Hindlimb muscle (tissue), 1 donor: ENCODE data around the gene EIF2S2. TPM values are rescaled to one million over a fixed set of nuclear protein-coding genes. Genes with fewer than 3 reads are reported as not detected.
A peak's percentile ranks its signal among the peaks of the same experiment; 100 is the strongest.

ENCODE experiments used
- DNase-seq: peaks from one replicate; pipeline ENCODE4 v3.0.0-alpha.2; 2013
- polyA plus RNA-seq: library from polyadenylated mRNA; unstranded; fragments of 120-200 nt; gene quantifications from one replicate; pipeline ENCODE4 v1.2.1, GENCODE V29; 2013; ENCODE audit not compliant: insufficient read length

The EIF2S2 gene
- polyA plus RNA-seq, 1 donor, result 41.2 TPM

GRCh38 chr20:34120213-34120612, 8.2 kb upstream of the EIF2S2 start:
- DNase-seq, result no peak

GRCh38 chr20:34115232-34115631, 3.2 kb upstream of the EIF2S2 start:
- no peak for DNase-seq

DNA sequence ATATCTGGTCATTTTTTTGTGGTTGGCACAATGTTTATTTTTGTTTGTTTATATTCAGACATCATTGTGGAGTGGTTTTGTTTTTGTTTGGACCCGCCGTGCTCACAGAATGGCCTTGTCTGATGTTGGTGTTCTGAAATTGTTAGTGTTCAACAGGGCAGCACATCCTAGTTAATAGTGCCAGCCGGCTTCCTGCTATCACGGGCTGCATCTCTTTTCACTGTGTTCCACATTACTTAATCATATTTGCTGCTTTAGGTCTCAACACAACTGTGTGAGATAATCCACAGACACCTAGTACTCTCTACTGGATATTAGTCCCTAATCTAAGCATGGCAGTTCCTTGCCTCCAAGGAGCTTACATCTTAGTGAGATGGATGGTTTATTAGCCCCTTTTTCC, 2.8 kb upstream of the EIF2S2 start:
- DNase-seq, result no peak

- DNase-seq, result peak; percentile 40
Measured at GRCh38 chr20:34112600-34113101, 608 bp upstream of the EIF2S2 start.

DNA sequence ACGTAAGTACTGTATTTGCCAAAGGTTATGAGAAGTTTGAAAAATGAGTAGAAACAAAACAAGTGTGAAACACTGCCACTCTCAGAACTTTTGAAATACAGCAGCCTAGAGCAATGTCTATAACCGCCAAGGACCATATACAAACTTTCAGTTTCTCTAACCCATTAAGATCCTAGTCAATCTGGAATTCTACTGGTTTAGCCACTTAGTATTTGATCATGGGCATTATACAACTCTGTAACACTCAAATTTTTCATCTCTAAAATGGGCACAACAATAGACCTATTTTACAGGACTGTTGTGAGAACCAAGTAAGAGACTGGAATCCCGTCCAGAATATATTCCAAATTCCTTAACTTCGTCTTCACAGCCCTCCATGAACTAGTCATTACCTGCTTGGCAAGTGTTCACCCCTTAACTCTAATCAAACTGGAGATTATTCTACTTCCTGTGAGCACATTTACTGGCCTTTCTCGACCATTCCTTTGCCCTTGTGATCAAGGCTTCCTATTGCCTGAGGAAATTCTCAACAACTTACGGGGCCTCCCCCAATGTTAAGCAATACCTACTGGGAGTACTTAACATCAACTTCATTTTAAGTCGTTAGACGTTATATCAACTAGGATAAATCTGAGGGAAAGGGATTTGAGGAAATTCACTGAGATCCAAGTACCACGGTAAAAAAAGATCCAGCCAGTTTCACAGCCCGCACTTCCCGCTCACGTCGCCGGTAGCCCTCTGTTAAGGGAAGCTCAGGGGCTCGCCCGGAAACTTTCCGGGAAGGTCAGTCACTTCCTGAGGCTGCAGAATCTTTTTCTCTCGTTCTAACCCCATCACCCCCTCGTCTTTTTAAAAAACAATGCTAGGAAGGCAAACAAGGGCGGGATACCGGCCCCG, 1.1 kb downstream of the EIF2S2 start:
- DNase-seq, result peak; percentile 24

DNA sequence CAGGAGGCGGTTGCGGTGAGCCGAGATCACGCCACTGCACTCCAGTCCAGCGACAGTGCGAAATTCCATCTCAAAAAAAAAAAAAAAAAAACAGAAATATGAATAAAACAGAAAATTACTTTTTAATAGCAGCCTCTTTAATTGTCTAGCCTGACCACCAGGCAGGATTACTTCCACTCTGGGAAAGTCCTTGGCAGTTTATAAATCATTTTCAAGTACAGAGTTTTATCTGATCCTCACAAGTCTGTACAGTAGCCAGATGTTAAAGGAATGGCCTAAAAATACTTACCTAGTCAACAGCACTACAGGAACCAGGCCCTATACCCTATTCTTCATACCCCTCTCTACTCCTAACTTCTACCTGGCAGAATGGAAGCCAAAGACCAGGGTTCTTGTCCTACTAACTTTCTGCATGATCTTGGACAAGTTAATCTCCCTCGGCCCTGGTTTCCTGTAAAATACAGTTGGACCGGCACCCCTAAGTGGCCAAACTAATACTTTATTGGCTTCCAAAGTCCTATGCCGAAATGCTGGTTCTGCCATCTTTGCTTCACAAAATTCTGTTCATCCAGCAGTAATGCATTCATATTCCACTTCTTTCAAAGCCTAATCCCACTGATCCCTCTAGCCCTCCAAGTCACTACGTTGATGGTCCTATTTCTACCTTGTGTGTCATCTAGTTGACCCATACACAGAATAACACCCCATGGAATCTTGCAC, 1.9 kb downstream of the EIF2S2 start:
- DNase-seq, result no peak

GRCh38 chr20:34109442-34109841, 2.6 kb downstream of the EIF2S2 start:
- no peak for DNase-seq

GRCh38 chr20:34108616-34109174, 3.3 kb downstream of the EIF2S2 start:
- no peak for DNase-seq

DNA sequence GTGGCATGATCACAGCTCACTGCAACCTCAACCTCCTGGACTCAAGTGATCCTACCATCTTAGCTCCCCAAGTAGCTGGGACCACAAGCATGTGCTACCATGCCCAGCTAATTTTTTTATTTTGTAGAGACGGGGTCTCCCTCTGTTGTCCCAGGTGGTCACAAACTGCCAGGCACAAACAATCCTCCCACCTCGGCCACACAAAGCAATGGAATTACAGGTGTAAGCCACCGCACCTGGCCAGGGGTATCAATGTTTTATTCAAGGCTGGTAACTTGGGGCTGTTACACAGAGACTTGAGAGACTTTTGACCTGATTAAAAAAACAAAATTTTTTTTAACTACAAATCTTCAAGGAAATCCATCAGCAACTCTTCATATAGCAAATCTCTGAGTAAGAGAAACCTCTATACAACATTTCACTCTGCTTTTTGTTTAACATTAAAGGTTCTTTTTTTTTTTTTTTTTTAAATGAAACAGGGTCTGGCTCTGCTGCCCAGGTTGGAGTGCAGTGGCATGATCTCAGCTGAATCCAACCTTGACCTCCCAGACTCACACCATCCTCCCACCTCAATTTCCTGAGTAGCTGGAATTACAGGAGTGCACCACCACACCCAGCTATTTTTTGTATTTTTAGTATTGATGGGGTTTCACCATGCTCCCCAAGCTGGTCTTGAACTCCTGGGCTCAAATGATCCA, 5.9 kb downstream of the EIF2S2 start:
- no peak for DNase-seq

DNA sequence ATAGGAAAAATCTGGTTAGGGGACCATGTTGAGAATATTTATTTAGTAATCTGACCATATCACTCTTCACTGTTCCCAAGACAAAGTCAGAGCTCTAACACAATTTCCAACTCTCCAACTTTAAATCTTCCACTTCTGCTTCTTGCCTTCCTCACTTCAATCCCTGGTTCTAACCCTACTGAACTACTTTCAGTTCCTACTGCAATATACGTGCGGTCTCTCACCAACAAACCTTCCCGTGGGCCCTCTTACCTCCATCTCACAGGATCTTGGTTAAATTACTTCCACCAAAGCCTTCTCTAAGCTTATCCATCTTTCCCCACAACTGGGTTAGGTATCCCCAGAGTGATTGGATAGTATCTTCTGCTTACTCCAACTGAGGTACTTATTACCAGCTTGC, 8.0 kb downstream of the EIF2S2 start:
- no peak for DNase-seq

- no peak for DNase-seq
Measured at GRCh38 chr20:34102342-34102741, 9.7 kb downstream of the EIF2S2 start.

DNA sequence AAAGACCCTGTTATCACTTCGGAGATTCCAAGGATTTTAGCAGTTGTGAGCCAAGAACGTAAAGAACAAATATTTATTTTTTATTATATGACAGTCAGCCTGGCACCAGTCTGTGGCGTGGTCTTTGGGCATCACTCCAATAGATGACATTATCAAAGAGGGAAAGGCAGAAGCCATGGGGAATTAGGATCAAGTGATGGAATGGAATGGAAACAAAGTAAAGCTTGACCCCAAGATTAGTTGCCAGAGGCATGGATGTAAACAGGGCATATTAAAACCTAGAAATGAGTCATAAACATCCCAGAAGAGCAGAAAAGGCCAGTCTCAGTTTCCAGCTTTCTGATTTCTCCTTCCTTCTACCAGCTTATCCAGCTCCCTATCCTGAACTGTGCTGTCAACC, 11.5 kb downstream of the EIF2S2 start:
- no peak for DNase-seq

GRCh38 chr20:34099675-34100074, 12.4 kb downstream of the EIF2S2 start:
- DNase-seq, result no peak

- no peak for DNase-seq
Measured at GRCh38 chr20:34098570-34098969, 13.5 kb downstream of the EIF2S2 start.

- no peak for DNase-seq
Measured at GRCh38 chr20:34096699-34097444, 15.2 kb downstream of the EIF2S2 start.

DNA sequence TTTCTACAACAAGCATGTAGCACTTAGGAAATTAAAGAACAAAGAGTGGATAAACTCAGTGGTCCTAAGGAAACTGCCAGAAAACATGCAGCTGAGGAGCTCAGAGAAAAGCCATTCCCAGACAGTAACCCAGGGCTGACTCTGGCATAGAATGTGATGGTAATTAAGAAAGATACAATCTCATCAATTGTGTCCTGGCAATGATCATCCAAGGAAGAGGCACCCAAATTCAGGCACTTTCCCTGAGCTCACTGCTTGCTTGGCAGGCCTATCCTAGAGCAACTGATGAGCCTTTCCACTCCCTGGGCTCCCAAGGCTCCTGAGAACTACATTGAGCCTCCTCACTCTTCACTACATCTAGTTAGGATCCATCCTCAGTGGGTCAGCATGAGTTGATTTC, 16.2 kb downstream of the EIF2S2 start:
- DNase-seq, result no peak

- no peak for DNase-seq
Measured at GRCh38 chr20:34093895-34094294, 18.1 kb downstream of the EIF2S2 start.

DNA sequence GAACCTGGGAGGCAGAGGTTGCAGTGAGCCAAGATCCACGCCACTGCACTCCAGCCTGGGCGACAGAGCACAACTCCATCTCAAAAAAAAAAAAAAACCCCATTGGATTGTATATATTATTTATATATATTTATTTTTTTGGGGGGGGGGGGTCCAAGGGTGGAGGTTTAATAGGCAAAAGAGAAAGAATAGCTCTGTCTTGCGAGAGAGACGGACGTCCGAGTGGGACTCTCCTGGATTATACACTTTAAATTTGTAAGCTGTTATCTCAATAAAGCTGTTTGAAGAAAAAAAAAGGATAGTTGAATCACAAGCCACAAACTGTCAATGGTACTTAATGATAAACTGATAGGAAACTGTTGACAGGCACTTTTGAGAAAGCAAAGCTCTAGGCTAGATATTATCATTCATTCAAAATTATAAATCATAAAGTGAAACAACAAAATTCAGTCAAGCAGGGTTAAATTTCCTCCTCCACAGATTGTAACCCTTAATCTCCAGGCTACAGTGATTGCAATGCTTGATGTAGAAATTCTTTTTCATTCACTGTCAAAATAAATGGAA, 20.3 kb downstream of the EIF2S2 start:
- no peak for DNase-seq

GRCh38 chr20:34090645-34091044, 21.4 kb downstream of the EIF2S2 start:
- DNase-seq, result no peak

DNA sequence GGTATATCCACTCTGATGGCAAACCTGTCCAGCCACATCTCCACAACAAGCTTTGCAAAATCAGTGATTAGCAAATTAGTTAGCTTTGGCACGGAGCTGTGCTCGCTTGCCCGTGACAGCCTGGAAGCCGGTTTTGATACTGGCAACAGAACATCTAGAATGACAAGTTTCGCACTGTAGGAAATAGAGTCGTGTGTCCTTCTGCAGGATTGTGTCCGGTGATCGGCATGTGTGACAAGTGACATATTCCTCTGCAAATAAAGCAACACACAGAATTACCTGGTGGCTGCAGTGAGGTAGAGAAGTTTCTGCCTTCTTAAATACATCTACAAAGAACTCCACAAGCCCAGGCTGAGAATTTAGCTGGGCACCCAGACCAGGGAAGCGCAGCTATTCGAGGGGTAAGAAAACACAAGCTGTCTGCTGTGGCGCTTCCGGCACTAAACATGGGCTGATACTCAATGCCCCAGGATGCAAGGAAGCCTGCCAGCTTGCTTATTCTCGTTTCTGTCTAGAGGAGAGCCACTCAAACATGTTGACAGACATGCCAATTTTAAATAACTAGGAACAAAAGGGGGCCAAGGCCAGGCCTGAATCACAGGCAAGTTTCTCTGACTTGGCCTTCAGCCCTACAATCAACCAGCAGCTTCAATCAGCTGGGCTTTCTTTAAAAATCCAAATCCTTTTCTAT, 22.2 kb downstream of the EIF2S2 start:
- DNase-seq, result no peak

DNA sequence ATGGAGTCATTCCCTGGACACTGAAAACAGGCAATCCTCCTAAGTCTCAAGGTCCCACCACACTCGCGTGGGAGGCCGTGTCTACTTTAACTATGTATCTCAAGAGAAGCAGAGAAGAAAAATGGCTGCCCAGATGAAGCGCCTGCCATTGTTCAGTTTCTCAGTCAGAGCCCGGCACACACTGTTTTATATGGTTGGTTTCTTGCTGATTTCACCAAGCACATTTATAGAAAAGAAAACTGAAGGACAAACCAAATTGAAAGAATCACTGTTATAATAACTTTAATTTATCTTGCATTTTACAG, 22.9 kb downstream of the EIF2S2 start:
- no peak for DNase-seq
